Skeletal muscle satellite cell (primary cell): ENCODE measurements around the gene ACOX3. TPM values are rescaled to one million over a fixed set of nuclear protein-coding genes. Genes with fewer than 3 reads are reported as not detected.

Experiments used
- H3K27me3 ChIP-seq: 2 replicates; pipeline ENCODE4 v1.7.0; 2013; ENCODE audit warnings: low read length; ENCODE audit not compliant: control insufficient read depth, insufficient read depth
- H3K36me3 ChIP-seq: 2 replicates; pipeline ENCODE4 v1.7.0; 2013; ENCODE audit warnings: mild to moderate bottlenecking, control low read depth, low read length; ENCODE audit not compliant: insufficient read depth
- H3K4me1 ChIP-seq: 2 replicates; pipeline ENCODE4 v1.7.0; 2013; ENCODE audit warnings: low read length; ENCODE audit not compliant: control insufficient read depth, insufficient read depth
- H3K4me2 ChIP-seq: 2 replicates; pipeline ENCODE4 v1.7.0; 2013; ENCODE audit warnings: mild to moderate bottlenecking, low read length
- H3K4me3 ChIP-seq: 2 replicates; pipeline ENCODE4 v1.7.0; 2013; ENCODE audit warnings: low read length
- H3K9ac ChIP-seq: 2 replicates; pipeline ENCODE4 v1.7.0; 2013; ENCODE audit warnings: mild to moderate bottlenecking, low read depth, low read length, moderate library complexity
- H3K9me3 ChIP-seq: replicated peaks from 2 replicates; pipeline ENCODE4 v1.7.0; 2013; ENCODE audit warnings: mild to moderate bottlenecking, control low read depth, low read length
- small RNA-seq: library from RNA; depleted of rRNA; stranded (forward); fragments of <200 nt; gene quantifications from one replicate; pipeline ENCODE3, GENCODE V24; 2012

The ACOX3 gene

GRCh38 chr4:8316911-8317351 lies 123.6 kb downstream of the ACOX3 start:
- Histone ChIP-seq H3K9me3 (peaks cover 6% of the 10 kb centered on the region), H3K27me3 (peaks cover 5% of the 10 kb centered on the region), H3K4me2 (no peak overlapping the region), H3K36me3 (no peaks in the 10 kb centered on the region), H3K4me1 (peaks cover 9% of the 10 kb centered on the region), H3K4me3 (no peak overlapping the region), H3K9ac (no peak overlapping the region)

Small RNAs within 50 kb of the gene (small RNA-seq; reads per million reads assigned to genes)
- gene RNA5SP152 = not detected
